GM18858 (cell line): ENCODE results near the gene NTNG2.

ENCODE experiments used
- ATAC-seq: cut with Tn5 transposase; IDR thresholded peaks from one replicate; pipeline ENCODE4 v1.9.1; 2021; ENCODE audit not compliant: unreplicated experiment

Gene NTNG2

DNA sequence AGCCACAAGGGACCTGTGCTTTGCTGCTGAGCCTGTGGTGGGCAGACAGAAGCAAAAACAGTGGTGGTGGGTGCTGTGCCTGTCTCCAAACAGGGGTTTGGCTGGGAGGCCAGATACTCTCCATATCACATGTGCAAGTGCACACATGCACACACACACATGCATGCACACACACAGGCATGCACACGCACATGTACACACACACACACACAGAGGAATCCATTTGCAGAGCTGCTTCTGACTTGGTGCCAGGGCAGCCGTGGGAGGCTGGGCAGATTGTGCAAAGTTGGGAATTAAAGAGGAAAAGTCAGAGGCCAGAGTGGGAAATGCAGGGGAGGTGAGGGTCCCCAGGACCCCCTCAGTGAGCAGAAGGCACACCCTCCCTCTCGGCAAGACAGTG, 71.3 kb downstream of the NTNG2 start:
- no peak for ATAC-seq

DNA sequence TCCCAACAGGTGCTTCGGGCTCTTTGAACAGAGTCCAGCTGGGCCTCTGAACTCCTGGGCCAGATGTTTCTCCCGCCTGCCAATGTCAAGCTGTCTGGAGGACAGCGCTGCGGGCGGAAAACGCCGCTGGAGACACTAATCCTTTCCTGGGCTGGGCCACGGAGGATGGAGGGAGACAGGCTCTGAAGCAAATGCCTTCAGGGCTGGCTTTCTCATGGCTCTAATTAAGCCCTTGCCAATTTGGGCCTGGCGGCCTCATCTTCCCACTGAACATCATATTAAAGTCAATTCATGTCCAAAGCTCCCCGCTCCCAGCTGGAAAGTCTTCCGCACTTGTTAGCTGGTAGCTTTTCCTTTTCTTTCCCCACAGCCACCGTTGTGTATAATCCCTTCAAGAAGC, 72.7 kb downstream of the NTNG2 start:
- ATAC-seq, result no peak

DNA sequence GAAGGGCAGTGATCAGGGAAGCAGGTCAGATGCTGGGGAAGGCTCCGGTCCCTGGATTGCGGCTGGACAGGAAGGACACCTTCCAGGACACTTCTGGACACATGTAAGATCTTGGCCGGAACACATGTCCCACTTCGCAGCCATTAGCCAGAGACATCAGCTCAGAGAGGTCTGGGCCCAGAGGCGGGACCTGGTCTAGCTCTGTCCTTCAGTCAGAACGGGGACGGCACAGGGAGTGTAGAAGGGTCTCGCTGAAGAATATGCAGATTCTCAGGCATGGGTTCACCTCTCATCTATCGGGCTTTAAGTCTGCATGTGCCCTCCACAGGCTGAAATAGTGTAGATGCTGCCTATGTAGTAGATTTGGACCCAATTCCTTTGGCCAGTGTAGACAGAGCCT, 73.3 kb downstream of the NTNG2 start:
- no peak for ATAC-seq

DNA sequence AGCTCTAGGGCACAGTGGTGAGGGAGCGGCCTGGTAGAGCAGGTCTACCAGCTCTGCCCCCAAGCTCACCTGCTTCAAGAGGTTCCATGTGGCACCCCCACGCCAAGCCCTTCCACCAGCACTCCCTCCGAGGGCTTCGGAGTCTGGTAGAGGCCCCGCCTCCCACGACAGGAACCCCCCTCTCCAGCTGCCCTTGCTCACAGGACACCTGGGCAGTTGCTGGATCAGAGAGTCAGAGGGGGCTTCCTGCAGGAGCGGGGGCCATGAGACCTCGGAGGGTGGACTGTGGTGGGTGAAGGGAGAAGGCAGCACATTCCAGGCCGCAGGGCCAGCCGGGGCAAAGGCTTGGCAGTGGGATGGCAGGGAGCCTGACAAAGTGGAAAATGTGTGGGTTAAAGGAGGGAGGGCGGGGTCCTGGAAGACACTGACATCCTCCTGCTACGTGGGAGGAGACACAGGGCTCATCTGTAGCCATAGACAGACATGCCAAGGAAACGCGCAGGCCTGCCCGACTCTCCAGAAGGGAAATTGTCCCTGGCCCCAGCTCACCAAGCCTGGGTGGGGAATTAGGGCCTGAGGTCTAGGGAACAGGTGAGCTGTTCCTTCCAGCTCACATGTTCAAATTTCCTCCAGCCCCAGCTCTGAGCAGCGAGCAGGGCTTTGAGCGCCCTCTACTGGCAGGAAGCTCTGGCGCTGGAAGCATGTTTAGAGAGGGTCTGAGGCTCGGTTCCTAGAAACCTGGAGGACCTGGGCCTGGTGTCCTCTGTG, 74.2 kb downstream of the NTNG2 start:
- ATAC-seq, result no peak

DNA sequence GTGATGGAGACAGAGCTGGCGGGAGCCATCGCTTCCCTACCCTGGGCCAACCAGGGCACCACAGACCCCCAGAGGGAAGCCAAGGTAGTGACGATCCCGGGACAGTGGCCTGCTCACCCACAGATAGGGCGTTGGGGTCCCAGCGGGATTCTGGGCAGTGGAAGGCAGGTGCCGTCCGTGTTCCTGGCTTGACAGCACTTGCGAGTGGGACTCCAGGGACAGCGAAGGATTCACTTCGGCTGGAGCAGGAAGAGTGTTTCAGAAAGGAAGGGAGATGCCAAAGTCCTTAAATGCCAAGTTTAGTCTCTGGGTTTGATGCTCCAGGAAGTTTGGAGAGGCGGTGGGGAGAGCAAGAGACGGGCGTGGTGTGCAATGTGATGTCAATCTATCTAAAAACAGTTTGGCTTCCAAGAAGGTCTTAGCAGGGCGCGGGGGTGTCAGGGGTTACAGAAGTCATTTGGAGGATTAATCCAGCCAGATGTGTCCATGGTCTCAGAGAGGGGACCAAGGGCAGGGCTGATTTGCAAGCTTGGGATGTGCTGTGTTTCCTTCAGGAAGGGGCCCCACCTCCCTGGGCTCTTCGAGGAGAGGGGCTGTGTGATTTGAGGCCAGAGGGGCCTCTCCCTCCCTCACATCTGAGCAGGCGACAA, 74.9 kb downstream of the NTNG2 start:
- ATAC-seq, result no peak

DNA sequence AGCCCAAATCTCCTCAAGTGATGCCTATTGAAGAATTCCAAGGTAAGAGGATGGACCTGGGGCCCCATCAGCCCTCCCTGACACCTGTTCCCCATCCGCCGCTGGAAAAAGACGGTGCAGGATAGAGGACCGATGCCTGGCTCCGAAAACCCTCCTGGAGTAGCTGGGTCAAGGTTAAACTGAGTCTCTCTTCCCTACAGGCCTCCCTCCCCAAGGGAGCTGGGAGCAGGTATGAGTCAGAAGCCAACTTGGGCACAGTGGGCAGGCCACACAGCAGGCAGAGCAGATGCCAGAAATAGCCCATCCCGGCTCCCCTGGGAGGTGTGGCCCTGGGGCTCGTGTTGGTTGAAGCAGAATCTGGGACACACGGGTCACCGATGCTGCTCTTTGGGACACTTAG, 75.6 kb downstream of the NTNG2 start:
- no peak for ATAC-seq

DNA sequence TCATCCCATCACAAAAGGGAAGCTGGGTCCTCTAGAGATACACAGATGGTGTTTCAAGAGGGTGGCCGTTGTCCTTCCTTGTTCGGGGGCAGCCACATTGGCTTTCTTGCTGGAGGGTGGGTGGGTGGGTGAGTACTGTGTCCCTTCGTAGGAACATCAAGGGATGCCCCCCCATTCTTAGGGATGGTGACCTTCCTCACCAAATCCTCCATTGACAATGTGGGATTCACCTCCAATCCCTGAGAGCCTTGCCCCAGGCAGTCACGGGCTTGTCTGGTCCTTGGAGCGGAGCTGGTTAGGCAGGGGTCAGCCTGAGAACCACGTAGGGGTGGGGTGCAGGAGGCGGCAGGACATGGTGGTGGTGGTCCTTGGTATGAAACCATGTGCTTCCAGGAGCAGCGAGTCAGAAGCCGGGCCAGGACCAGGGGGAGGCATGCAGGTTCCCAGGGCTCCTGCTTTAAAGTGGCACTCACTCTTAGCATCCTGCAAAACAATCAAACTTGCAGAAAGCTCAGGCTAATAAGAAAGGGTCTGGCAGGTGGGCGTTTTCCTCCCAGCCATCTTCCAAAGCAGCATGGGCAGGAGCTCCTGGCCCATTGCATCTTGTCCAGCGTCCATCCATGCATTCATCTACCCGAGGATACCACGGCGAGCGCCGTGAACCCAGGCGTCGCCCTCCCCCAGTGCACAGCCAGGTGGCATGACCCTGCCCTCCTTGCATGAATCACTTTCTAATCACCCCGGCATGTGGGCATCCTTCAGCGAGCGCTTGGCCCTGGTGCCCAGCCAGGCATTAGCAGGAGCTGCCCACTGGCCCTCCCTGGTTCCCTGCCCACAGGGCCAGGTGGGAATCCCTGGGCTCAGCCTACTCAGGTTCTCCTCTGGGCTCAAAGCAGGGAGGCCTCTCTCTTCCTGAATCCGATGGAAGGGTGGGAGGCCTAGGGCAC, 76.4 kb downstream of the NTNG2 start:
- no peak for ATAC-seq

DNA sequence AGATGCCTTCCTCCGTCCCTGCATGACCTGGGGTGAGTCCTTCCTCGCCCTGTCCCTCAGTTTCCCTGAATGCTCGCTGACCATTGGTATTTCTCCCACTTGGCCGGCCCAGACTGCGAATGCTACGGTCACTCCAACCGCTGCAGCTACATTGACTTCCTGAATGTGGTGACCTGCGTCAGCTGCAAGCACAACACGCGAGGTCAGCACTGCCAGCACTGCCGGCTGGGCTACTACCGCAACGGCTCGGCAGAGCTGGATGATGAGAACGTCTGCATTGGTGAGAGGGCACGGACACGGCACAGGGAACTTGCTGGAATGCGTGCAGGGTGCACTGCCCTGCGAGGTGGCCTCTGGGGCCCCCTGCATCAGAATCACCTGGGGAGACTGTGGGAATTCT, 77.1 kb downstream of the NTNG2 start:
- ATAC-seq, result no peak

DNA sequence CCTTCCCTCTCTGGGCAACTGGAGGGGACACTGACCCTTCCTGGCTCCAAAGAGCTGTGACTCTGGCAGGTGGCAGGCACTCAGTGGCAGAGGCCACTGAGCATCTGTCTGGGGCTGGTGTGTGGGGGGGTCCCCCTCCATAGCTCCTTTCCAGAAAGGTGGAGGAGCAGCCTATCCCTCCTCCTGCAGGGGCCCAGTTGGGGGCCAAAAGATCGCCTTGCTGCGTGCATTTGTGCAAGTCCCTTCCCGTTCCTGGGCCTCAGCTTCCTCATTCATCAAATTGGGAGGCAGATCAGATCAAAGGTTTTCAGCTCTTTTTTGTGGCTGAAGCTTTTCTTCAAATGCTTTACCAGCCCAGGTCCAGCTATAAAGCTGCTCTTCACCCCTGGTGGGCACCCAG, 77.7 kb downstream of the NTNG2 start:
- no peak for ATAC-seq

DNA sequence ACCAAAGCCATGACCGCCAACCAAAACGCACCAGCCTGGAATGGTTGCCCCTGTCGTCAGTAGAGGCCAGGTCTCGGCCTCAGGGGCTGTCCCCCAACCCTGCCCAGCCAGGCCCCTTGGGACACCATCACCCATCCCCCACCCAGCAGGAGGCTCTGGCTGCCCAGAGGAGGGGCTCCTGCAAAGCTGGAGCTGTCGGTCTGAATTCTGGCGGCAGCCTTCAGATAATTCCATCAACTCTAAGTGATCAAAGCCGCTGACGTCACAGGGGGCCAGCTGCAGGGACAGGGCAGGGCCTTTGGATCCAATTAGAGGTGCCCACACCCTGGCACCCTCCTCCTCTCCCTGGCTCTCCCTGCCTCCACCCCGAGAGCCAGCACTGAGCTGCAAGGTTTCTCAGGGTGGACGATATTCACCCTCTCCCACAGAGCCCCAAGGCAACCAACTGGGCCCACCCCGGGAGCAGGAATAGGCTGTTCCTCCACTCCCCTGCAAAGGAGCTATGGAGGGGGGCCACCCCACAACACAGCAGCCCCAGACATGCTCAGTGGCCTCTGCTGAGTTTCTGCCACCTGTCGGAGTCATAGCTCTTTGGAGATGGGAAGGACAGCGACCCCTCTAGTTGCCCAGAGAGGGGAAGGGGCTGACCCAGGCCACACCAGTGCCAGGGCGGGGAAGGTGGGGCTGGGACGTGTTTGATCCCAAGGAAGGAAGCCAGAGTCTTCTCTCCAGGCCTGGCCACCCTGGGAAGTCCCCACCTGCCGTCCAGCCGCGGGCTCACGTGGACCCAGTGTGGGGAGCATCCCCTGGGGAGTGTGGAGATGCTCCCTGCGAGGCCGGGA, 78.4 kb downstream of the NTNG2 start:
- ATAC-seq, result no peak

DNA sequence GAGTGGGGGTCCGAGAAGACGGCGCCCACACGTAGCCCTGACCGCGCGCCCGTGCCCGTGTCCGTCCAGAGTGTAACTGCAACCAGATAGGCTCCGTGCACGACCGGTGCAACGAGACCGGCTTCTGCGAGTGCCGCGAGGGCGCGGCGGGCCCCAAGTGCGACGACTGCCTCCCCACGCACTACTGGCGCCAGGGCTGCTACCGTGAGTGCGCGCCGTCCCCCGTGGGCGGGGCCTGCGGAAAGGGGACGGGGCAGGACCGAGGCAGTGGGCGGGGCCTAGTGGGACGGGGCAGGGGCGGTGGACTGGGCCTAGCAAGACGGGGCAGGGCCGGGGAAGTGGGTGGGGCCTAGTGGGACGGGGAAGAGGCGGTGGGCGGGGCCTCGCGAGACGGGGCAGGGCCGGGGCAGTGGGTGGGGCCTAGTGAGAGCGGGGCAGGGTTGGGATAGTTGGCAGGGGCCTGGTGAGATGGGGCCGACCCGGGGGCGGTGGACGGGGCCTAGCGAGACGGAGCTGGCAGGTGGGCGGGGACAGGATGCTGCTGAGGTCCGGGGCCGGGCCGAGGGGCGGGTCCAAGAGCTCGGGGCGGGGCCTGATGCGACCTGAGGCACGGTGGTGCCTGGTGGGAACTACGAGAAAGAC, 79.1 kb downstream of the NTNG2 start:
- ATAC-seq, result peak; percentile 51

DNA sequence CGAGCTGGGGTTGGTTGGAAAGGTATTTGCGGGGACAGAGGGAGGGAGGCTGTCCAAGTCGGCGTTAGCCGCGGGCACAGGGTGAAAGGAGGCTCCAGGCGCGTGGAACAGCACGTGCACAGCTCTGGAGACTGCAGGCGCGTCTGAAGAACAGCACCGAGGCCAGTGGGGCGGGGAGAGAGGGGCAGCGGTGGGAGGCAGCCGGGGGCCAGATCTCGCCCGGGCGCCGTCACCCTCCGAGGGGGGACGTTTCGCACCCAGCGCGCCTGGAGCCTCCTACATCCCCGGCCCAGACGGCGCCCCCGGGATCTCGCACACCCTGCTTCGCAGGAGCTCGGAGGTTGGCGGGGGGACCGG, 79.6 kb downstream of the NTNG2 start:
- ATAC-seq, result no peak

DNA sequence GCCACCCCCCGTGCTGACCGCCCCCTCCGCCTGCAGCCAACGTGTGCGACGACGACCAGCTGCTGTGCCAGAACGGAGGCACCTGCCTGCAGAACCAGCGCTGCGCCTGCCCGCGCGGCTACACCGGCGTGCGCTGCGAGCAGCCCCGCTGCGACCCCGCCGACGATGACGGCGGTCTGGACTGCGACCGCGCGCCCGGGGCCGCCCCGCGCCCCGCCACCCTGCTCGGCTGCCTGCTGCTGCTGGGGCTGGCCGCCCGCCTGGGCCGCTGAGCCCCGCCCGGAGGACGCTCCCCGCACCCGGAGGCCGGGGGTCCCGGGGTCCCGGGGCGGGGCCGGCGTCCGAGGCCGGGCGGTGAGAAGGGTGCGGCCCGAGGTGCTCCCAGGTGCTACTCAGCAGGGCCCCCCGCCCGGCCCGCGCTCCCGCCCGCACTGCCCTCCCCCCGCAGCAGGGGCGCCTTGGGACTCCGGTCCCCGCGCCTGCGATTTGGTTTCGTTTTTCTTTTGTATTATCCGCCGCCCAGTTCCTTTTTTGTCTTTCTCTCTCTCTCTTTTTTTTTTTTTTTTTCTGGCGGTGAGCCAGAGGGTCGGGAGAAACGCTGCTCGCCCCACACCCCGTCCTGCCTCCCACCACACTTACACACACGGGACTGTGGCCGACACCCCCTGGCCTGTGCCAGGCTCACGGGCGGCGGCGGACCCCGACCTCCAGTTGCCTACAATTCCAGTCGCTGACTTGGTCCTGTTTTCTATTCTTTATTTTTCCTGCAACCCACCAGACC, 80.2 kb downstream of the NTNG2 start:
- no peak for ATAC-seq

DNA sequence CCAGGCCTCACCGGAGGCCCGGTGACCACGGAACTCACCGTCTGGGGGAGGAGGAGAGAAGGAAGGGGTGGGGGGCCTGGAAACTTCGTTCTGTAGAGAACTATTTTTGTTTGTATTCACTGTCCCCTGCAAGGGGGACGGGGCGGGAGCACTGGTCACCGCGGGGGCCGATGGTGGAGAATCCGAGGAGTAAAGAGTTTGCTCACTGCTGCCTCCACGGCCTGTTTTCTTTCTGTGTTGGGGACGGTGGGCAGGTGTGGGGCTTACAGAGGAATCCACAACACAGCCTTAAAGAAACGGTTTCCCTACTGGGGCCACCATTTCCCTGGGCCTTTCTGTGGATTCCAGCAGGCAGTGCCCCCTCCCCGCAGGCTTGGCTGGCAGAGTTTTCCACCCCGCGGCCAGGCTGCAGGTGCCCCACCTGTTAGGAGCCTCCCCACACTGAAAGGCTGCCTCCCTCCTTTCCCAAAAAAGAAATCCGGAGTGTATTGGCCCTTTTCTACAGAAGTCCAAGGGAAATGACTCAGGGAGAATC, 80.8 kb downstream of the NTNG2 start:
- ATAC-seq, result no peak

DNA sequence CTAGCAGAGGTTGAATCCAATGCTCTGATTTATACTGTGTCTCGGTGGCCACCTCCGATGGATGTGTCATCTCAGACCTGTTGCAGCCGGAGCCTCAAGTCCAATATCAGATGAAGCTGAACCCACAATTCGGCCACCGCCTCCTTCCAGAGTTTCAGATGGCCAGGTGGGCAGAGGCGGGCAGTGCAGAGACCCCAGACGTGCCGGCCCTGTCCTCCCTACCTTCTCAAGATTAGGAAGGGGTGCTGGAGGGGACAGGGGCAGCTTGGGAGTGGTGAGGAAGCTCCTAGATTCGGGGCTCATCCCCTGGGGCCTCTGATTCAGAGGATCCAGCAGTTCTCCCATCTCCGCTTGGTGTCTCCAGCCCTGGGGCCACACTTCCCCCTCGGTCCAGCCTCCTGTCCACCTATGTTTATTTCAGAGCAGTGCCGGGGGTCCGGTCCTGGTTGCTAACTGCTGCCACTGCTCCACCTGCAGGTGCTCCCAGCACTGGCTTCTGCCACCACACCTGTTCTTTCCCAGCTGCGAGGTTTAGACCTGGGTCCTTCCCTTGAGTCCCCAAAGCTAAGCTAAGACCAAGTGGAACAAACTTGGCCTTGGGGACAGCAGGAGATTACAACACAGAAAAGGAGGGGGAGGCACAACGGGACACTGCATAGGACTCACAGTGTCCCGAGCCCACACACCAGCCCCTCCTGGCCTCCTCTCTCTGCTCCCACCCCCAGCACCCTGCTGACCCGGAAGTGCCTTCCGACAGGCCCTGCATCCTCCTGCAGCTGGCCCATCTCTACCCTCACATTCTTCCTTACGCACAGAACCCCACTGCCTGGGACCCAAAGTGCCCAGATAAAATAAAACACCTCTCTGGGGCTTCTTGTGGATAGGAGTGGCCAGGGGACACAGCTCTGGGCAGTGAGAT, 81.6 kb downstream of the NTNG2 start:
- no peak for ATAC-seq

DNA sequence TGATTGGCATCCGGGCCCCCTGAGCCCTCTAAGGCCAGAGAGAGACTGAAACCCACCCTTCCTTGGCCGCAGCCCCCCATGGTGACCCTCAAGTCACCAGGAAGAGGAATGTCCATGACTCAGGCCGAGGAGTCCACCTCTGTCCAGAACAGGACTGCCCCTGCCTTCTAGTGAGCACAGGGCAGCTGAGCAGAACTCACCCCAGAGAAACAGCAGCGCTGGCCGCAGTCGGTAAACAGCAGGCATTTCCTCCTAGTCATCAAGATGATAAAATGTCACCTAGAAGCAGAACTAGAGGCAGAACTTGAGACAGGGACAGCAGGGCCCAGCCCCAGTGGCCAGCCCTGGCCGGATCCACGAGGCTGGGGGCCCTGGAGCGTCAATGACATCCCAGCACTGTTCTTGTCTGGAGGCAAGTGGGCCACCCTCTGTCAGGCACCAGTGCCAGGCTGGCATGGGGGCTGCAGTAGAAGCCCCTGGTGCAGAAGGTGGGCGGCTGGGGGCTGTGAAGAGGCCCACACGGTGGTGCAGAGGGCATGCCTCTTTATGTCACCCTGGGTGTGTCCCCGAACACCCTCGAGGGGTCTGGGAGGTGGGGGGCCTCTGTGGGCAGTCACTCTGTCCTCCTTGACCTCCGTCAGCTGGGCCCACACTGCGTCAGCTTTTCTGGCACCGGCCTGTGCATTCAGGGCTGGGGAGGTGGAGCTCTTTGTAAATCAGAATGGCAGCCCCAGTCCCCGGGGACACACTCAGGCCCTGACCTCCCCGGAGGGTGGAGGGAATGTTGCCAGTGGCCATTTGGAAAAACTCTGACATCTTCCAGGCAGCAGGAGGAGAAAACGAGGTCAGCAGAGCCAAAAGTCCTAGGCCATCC, 83.0 kb downstream of the NTNG2 start:
- no peak for ATAC-seq

DNA sequence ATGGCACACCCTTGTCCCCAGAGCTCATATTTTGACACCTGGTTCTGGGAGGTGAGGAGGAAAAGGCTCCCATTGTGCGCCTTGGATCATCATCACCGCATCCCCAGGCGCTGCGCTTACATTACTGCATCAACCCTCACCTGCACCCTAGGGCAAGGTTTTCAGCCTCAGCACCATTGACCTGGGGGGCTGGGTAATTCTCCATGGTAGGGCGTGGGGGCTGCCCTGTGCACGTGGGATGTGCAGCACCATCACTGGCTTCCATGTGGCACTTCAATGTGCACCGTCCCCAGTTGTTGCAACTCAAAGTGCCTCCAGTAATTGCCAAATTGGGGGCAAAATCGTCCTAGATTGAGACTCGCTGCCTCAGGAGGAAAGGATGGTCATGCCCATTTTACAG, 83.6 kb downstream of the NTNG2 start:
- no peak for ATAC-seq
